ENCODE data around the gene PAK6.

The PAK6 gene

DNA sequence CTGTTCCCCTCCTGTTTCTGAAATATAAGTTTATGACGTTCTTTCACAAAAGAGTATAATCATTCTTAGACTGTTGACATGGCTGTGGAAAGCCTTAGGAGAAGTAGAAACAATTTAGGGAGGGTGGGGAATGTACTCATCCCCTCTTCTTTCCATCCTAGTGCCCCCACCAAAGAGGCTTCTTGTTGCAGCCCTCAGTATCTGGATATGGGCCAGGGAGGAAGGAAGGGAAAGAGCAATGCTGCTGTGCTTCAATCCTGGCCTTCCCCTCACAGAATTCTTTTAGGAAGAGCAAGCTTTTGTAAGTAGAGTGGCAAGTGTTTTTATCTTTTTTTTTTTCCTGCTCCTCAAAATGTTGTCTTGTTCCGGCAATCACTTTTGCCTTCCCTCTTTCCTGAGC, 86.3 kb downstream of the PAK6 start:
- peak overlapping the region; percentile 98 for H3K4me3 ChIP-seq
- TF ChIP-seq, protein P1, sequence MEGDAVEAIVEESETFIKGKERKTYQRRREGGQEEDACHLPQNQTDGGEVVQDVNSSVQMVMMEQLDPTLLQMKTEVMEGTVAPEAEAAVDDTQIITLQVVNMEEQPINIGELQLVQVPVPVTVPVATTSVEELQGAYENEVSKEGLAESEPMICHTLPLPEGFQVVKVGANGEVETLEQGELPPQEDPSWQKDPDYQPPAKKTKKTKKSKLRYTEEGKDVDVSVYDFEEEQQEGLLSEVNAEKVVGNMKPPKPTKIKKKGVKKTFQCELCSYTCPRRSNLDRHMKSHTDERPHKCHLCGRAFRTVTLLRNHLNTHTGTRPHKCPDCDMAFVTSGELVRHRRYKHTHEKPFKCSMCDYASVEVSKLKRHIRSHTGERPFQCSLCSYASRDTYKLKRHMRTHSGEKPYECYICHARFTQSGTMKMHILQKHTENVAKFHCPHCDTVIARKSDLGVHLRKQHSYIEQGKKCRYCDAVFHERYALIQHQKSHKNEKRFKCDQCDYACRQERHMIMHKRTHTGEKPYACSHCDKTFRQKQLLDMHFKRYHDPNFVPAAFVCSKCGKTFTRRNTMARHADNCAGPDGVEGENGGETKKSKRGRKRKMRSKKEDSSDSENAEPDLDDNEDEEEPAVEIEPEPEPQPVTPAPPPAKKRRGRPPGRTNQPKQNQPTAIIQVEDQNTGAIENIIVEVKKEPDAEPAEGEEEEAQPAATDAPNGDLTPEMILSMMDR (IDR thresholded peaks at IDR 0.05), result no peak

DNA sequence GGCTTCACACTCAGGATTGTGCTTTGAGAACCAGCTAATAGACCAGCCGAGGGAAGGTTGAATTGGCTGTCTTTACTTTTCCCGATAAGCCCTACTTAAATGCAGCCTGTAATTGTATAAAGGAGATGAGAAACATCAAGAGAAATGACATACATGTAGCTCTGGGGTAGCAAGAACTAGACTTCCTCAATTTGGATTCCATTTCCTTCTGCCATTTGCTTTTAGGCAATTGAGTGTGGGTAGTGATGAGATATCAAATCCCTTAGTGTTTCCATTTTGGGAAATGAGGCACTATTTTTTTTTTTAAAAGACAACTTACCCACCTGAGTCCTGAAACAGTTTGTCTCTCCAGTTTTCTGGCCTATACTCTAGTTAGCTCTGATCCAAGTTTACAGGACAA, 86.8 kb downstream of the PAK6 start:
- TF ChIP-seq, protein P1 (IDR thresholded peaks at IDR 0.05), result no peak
- peak overlapping the region; percentile 98 for H3K4me3 ChIP-seq
- H3K27ac ChIP-seq, result peak overlapping the region; percentile 95 to 98

More for the DNA sequence above, 86.3 kb downstream of the PAK6 start:
- H3K27ac ChIP-seq, result peak overlapping the region; percentile 95 to 98
- DNase-seq (ENCODE audit: low spot score), result no peak

More for the DNA sequence above, 86.8 kb downstream of the PAK6 start:
- no peak for DNase-seq (ENCODE audit: low spot score)

Measured in coronary artery (tissue), 2 donors.